ENCODE results near the gene CYB561D1. TPM values are rescaled to one million over a fixed set of nuclear protein-coding genes. Genes with fewer than 3 reads are reported as not detected.
A peak's percentile ranks its signal among the peaks of the same experiment; 100 is the strongest.
"Not testable (repeated sequence)": the region's sequence is repeated elsewhere in the genome, so short reads cannot be mapped to it uniquely, and the experiment has no call there.

The CYB561D1 gene, protein sequence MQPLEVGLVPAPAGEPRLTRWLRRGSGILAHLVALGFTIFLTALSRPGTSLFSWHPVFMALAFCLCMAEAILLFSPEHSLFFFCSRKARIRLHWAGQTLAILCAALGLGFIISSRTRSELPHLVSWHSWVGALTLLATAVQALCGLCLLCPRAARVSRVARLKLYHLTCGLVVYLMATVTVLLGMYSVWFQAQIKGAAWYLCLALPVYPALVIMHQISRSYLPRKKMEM
- total RNA-seq (10 to 100 TPM; 10.6 TPM), polyA plus RNA-seq (1 to 10 TPM; 5.4 to 5.7 TPM)
- long read RNA-seq, donor 1, partial matches to known transcripts, result 0 of 5 reads
- long read RNA-seq, donor 1, other reads (novel, unspliced or antisense), result 5 of 5 reads
- long read RNA-seq, donor 2, full-length matches to known transcripts, result 1 of 6 reads
- long read RNA-seq, donor 2, partial matches to known transcripts, result 0 of 6 reads
- long read RNA-seq, donor 2, other reads (novel, unspliced or antisense), result 5 of 6 reads

DNA sequence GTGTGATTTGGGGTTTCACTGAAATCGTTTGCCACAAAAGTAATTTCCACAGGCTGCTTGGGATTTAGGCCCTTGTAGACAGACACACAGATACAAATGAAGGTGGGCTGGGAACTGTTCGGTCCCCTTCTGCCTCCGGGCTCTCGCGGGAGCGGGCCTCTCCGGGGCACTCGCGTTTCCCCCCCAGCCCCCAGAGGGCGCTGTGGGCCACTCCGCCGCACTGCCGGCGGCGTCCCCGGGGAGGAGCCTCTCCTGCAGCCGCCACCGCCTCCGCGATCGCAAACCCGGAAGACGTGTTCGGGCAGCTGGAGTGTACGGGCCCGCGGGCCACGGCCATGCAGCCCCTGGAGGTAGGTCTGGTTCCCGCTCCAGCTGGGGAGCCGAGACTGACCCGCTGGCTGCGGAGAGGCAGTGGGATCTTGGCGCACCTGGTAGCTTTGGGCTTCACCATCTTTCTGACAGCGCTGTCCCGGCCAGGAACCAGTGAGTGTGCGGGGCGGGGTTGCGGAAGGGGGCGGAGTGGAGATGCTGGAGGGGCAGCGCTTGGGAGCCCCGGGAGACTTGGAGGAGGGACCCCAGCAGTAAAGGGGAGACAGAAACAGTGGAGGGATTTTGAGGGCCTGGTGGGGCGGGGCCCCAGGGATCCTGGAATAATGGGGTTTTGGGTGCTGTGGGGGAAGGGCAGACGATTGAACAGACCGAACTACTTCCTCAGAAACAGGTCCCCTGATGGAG, at the start of gene CYB561D1:
Gene CYB561D1 (plus strand): TSS at position 290 of the 735 bp plus-strand sequence. CDS start 46 bp downstream, at position 336.
- H3K27me3 ChIP-seq (ENCODE audit: control insufficient read depth in 1 of 2, insufficient read depth in 2 of 2, low read length in 1 of 2), result no peaks in the 10 kb centered on the region
- no peaks in the 10 kb centered on the region for H3K9me3 ChIP-seq (ENCODE audit: control insufficient read depth, low read length)
- DNase-seq (peak; percentile 93 to 96), ATAC-seq (ENCODE audit: low FRiP score) (peak; percentile 96)
- H3K4me1 ChIP-seq (ENCODE audit: control insufficient read depth in 1 of 2, insufficient read depth in 2 of 2, low read length in 2 of 2), result no peaks in the 10 kb centered on the region
- peak within 1 kb of the TSS; percentile 23 to 46 for H3K27ac ChIP-seq (ENCODE audit: low read depth in 1 of 2, low read length in 2 of 2)
- H3K36me3 ChIP-seq (ENCODE audit: control insufficient read depth in 1 of 2, insufficient read depth in 2 of 2, low read length in 1 of 2), result peaks cover 0 to 4% of the 10 kb centered on the region in 2 donors
- intact Hi-C loops (cut with DNase I), result no loop called here
- H3K4me3 ChIP-seq (ENCODE audit: low read length in 2 of 2), result peak within 1 kb of the TSS; percentile 20 to 67
- WGBS, 2 donors, result 0% methylated on average over 42 to 44 of the region's 44 CpGs

DNA sequence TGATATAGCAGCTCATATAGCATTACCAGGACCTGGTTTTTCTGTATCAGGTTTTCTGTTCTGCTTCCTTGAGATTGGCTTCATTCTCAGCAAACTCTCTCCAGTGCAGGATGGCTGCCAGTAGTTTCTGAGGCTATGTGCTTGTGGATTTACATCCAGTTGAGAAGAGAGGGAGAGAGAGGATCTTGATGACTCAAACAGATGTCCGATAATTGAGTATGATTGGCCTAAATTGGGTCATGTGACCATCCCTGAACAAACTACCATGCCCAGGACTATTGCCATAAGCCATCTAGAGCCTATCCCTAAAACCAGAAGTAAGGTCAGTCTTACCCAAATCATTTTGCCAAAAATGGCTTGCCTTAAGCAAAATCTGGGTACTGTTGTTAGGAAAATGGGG, 49.5 kb upstream of the CYB561D1 start:
- WGBS, 2 donors, result 83 to 87% methylated on average over 1 of the region's 1 CpG
- Histone ChIP-seq H3K4me3 (ENCODE audit: low read length in 2 of 2) (no peak overlapping the region), H3K36me3 (ENCODE audit: control insufficient read depth in 1 of 2, insufficient read depth in 2 of 2, low read length in 1 of 2) (no peaks in the 10 kb centered on the region), H3K27ac (ENCODE audit: low read depth in 1 of 2, low read length in 2 of 2) (no peak overlapping the region), H3K4me1 (ENCODE audit: control insufficient read depth in 1 of 2, insufficient read depth in 2 of 2, low read length in 2 of 2) (no peaks in the 10 kb centered on the region), H3K9me3 (ENCODE audit: control insufficient read depth, low read length) (no peaks in the 10 kb centered on the region), H3K27me3 (ENCODE audit: control insufficient read depth in 1 of 2, insufficient read depth in 2 of 2, low read length in 1 of 2) (no peaks in the 10 kb centered on the region)
- DNase-seq (no peak), ATAC-seq (ENCODE audit: low FRiP score) (no peak)
- intact Hi-C loops (cut with DNase I), result no loop called here

- ATAC-seq (ENCODE audit: low FRiP score); H3K9me3 ChIP-seq (ENCODE audit: control insufficient read depth, low read length); intact Hi-C loops (cut with DNase I); H3K4me1 ChIP-seq (ENCODE audit: control insufficient read depth in 1 of 2, insufficient read depth in 2 of 2, low read length in 2 of 2); H3K36me3 ChIP-seq (ENCODE audit: control insufficient read depth in 1 of 2, insufficient read depth in 2 of 2, low read length in 1 of 2); H3K4me3 ChIP-seq (ENCODE audit: low read length in 2 of 2); DNase-seq; H3K27ac ChIP-seq (ENCODE audit: low read depth in 1 of 2, low read length in 2 of 2); H3K27me3 ChIP-seq (ENCODE audit: control insufficient read depth in 1 of 2, insufficient read depth in 2 of 2, low read length in 1 of 2): not testable (repeated sequence)
- WGBS, 2 donors, result 60 to 63% methylated on average over 11 of the region's 11 CpGs
Measured at GRCh38 chr1:109445949-109446695, 47.8 kb upstream of the CYB561D1 start.

DNA sequence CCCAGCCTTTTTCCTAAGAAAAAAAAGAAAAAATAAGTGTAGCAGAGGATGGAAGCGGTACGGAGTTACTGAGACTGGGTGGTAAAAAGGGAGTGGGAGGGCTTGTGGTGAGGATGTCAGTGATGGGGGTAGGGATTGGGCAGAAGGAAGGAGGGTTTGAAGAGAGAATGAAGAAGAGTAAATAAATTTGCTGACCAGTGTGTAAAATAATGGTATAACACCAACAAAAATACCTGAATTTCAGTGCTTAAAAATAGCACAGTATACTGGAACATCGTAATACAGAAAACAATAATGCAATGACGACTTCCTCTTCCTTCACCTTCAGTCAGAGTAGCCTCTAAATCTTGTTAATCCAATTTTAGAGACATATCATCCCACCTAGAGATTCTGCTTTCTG, 46.4 kb upstream of the CYB561D1 start:
- no peaks in the 10 kb centered on the region for H3K4me1 ChIP-seq (ENCODE audit: control insufficient read depth in 1 of 2, insufficient read depth in 2 of 2, low read length in 2 of 2)
- 69 to 71% methylated on average over 4 of the region's 4 CpGs for WGBS, 2 donors
- DNase-seq (no peak), ATAC-seq (ENCODE audit: low FRiP score) (no peak)
- no peak overlapping the region for H3K27ac ChIP-seq (ENCODE audit: low read depth in 1 of 2, low read length in 2 of 2)
- intact Hi-C loops (cut with DNase I), result no loop called here
- no peaks in the 10 kb centered on the region for H3K27me3 ChIP-seq (ENCODE audit: control insufficient read depth in 1 of 2, insufficient read depth in 2 of 2, low read length in 1 of 2)
- no peaks in the 10 kb centered on the region for H3K36me3 ChIP-seq (ENCODE audit: control insufficient read depth in 1 of 2, insufficient read depth in 2 of 2, low read length in 1 of 2)
- no peak overlapping the region for H3K4me3 ChIP-seq (ENCODE audit: low read length in 2 of 2)
- H3K9me3 ChIP-seq (ENCODE audit: control insufficient read depth, low read length), result no peaks in the 10 kb centered on the region

GRCh38 chr1:109454497-109455133, 39.3 kb upstream of the CYB561D1 start:
- H3K4me3 ChIP-seq (ENCODE audit: low read length in 2 of 2), result no peak overlapping the region
- intact Hi-C loops (cut with DNase I), result no loop called here
- no peaks in the 10 kb centered on the region for H3K36me3 ChIP-seq (ENCODE audit: control insufficient read depth in 1 of 2, insufficient read depth in 2 of 2, low read length in 1 of 2)
- H3K27ac ChIP-seq (ENCODE audit: low read depth in 1 of 2, low read length in 2 of 2), result no peak overlapping the region
- no peaks in the 10 kb centered on the region for H3K9me3 ChIP-seq (ENCODE audit: control insufficient read depth, low read length)
- DNase-seq (no peak), ATAC-seq (ENCODE audit: low FRiP score) (no peak)
- WGBS, 2 donors, result 93 to 95% methylated on average over 1 of the region's 1 CpG
- no peaks in the 10 kb centered on the region for H3K27me3 ChIP-seq (ENCODE audit: control insufficient read depth in 1 of 2, insufficient read depth in 2 of 2, low read length in 1 of 2)
- H3K4me1 ChIP-seq (ENCODE audit: control insufficient read depth in 1 of 2, insufficient read depth in 2 of 2, low read length in 2 of 2), result no peaks in the 10 kb centered on the region

DNA sequence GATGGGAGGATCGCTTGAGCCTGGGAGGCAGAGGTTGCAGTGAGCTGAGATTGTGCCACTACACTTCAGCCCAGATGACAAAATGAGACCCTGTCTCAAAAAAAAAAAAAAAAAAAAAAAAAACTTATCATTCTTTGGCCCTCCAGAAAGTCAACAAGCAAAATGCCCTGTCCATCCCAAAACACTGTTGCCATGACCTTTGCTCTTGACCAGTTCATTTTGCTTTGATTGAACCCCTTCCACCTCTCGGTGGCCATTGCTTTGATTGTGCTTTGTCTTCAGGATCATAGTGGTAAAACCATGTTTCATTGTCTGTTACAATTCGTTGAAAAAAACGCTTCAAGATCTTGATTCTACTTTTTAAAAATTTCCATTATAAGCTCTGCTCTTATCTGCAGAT, 36.1 kb upstream of the CYB561D1 start:
- intact Hi-C loops (cut with DNase I), result no loop called here
- H3K36me3 ChIP-seq (ENCODE audit: control insufficient read depth in 1 of 2, insufficient read depth in 2 of 2, low read length in 1 of 2), result no peaks in the 10 kb centered on the region
- H3K4me3 ChIP-seq (ENCODE audit: low read length in 2 of 2), result no peak overlapping the region
- WGBS, 2 donors, result 70 to 74% methylated on average over 4 of the region's 4 CpGs
- H3K9me3 ChIP-seq (ENCODE audit: control insufficient read depth, low read length), result no peaks in the 10 kb centered on the region
- DNase-seq, result no peak
- H3K4me1 ChIP-seq (ENCODE audit: control insufficient read depth in 1 of 2, insufficient read depth in 2 of 2, low read length in 2 of 2), result no peaks in the 10 kb centered on the region
- H3K27me3 ChIP-seq (ENCODE audit: control insufficient read depth in 1 of 2, insufficient read depth in 2 of 2, low read length in 1 of 2), result no peaks in the 10 kb centered on the region
- ATAC-seq (ENCODE audit: low FRiP score), result no peak
- no peak overlapping the region for H3K27ac ChIP-seq (ENCODE audit: low read depth in 1 of 2, low read length in 2 of 2)

DNA sequence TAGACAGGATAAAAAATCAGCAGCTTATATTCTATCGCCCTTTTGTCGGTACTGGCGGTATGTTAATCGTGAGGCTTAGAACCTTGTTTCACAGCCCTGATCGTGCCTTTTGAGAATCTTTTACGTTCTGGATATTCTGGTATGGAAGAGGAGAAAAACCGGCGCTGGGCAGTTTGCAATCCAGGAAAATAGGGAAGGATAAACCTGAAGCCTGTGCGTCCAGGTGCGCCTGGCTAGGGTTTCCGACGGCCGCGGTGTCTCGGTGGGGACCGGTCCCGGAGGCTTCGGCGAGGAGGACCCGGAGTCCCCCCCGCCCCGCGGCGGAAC, 27.8 kb upstream of the CYB561D1 start:
- no peaks in the 10 kb centered on the region for H3K4me1 ChIP-seq (ENCODE audit: control insufficient read depth in 1 of 2, insufficient read depth in 2 of 2, low read length in 2 of 2)
- 1 to 2% methylated on average over 23 to 24 of the region's 24 CpGs for WGBS, 2 donors
- ATAC-seq (ENCODE audit: low FRiP score) (no peak), DNase-seq (no peak)
- no peaks in the 10 kb centered on the region for H3K27me3 ChIP-seq (ENCODE audit: control insufficient read depth in 1 of 2, insufficient read depth in 2 of 2, low read length in 1 of 2)
- H3K27ac ChIP-seq (ENCODE audit: low read depth in 1 of 2, low read length in 2 of 2), result peak overlapping the region in 1 of 2 donors; percentile 62
- intact Hi-C loops (cut with DNase I), result no loop called here
- peak overlapping the region; percentile 51 to 74 for H3K4me3 ChIP-seq (ENCODE audit: low read length in 2 of 2)
- no peaks in the 10 kb centered on the region for H3K9me3 ChIP-seq (ENCODE audit: control insufficient read depth, low read length)
- no peaks in the 10 kb centered on the region for H3K36me3 ChIP-seq (ENCODE audit: control insufficient read depth in 1 of 2, insufficient read depth in 2 of 2, low read length in 1 of 2)
